Left lung (tissue), 10 donors: ENCODE results near the gene EYA2. TPM values are rescaled to one million over a fixed set of nuclear protein-coding genes. Genes with fewer than 3 reads are reported as not detected.

ENCODE experiments used
- ATAC-seq: fragments of 200-7000 bp; cut with Tn5 transposase; one replicate; pipeline ENCODE4 v1.9.1; 2020; ENCODE audit warnings: moderate library complexity
- DNase-seq, 4 donors: peaks; one replicate each; pipeline ENCODE4 v3.0.0-alpha.2; 2013 to 2020
- H3K27ac ChIP-seq, 2 donors: fragments of 200-600 bp; sonication (generic) in 1 of 2; one replicate each; pipeline versions ENCODE4 v1.5.0 to v1.8.0; 2020 to 2021
- H3K27me3 ChIP-seq, 2 donors: fragments of 200-600 bp; sonication (generic) in 1 of 2; one replicate each; pipeline versions ENCODE4 v1.5.0 to v1.8.0; 2020 to 2021
- H3K36me3 ChIP-seq, 2 donors: fragments of 200-600 bp; sonication (generic) in 1 of 2; one replicate each; pipeline versions ENCODE4 v1.5.0 to v1.8.0; 2020 to 2021
- H3K4me1 ChIP-seq, 2 donors: fragments of 200-600 bp; one replicate each; pipeline ENCODE4 v1.8.0; 2021
- H3K4me3 ChIP-seq, 2 donors: fragments of 200-600 bp; sonication (generic) in 1 of 2; one replicate each; pipeline versions ENCODE4 v1.5.0 to v1.8.0; 2020 to 2021; ENCODE audit warnings: mild to moderate bottlenecking in 1 of 2
- H3K9me3 ChIP-seq, 2 donors: fragments of 200-600 bp; sonication (generic) in 1 of 2; one replicate each; pipeline versions ENCODE4 v1.5.0 to v1.8.0; 2020 to 2021
- CTCF ChIP-seq, 2 donors: fragments of 200-600 bp; sonication (generic) in 1 of 2; IDR thresholded peaks; one replicate each; pipeline versions ENCODE4 v1.5.0 to v1.8.0; 2021; ENCODE audit warnings: antibody characterized with exemption in 2 of 2
- intact Hi-C, 2 donors: fragments of 100-400 bp; cut with DNase I; formaldehyde crosslinking; loops; one replicate each; pipeline versions ENCODE4 v1.11.2 to v1.14.2; 2022
- microRNA-seq, 2 donors: library from miRNA; unstranded; fragments of <30 nt; microRNA quantifications; one replicate each; pipeline ENCODE4, GENCODE V29; 2019
- polyA plus RNA-seq, 6 donors: library from polyadenylated mRNA; unstranded; fragments of 120-200 nt; gene quantifications; one replicate each; pipeline ENCODE4 v1.2.1, GENCODE V29; 2013; ENCODE audit not compliant: insufficient read length in 6 of 6
- total RNA-seq, 2 donors: library from RNA; stranded (reverse); fragmentation: NEBNext Ultra II Directional; extraction: Animal tissue kit (Norgen Biotek cat#: 25700); gene quantifications; one replicate each; pipeline ENCODE4 v1.2.1, GENCODE V29; 2021
- donor health status: DM: no; HTN: yes; CAD: no.
- donor health status: DM: no; HTN: no; CAD: no.

Gene EYA2
- total and polyA plus RNA-seq, 8 donors: 0.77 to 2.3 (median 1.2) TPM

- H3K27ac ChIP-seq: no peak overlapping the region
- peaks cover 0 to 100% of the 10 kb centered on the region in 2 donors for H3K36me3 ChIP-seq
- ATAC-seq (no peak), DNase-seq (no peak)
- no peaks in the 10 kb centered on the region for H3K27me3 ChIP-seq
- H3K9me3 ChIP-seq: no peaks in the 10 kb centered on the region
- H3K4me1 ChIP-seq: no peaks in the 10 kb centered on the region
- intact Hi-C loops: no loop called here
- no peak overlapping the region for H3K4me3 ChIP-seq
- TF ChIP-seq CTCF (IDR thresholded peaks at IDR 0.05): no peak
Observed at GRCh38 chr20:47235111-47235510, 340.5 kb downstream of the EYA2 start.

- no peaks in the 10 kb centered on the region for H3K27me3 ChIP-seq
- intact Hi-C loops: no loop called here
- DNase-seq (no peak), ATAC-seq (no peak)
- H3K36me3 ChIP-seq: peaks cover 0 to 99% of the 10 kb centered on the region in 2 donors
- H3K4me1 ChIP-seq: no peaks in the 10 kb centered on the region
- H3K9me3 ChIP-seq: no peaks in the 10 kb centered on the region
- no peak overlapping the region for H3K27ac ChIP-seq
- no peak for TF ChIP-seq CTCF (IDR thresholded peaks at IDR 0.05)
- no peak overlapping the region for H3K4me3 ChIP-seq
Observed at GRCh38 chr20:47235853-47236638, 341.4 kb downstream of the EYA2 start.

- no peak overlapping the region for H3K27ac ChIP-seq
- no peak for TF ChIP-seq CTCF (IDR thresholded peaks at IDR 0.05)
- no peak overlapping the region for H3K4me3 ChIP-seq
- no peaks in the 10 kb centered on the region for H3K4me1 ChIP-seq
- no peak for ATAC-seq
- no peak for DNase-seq
- H3K36me3 ChIP-seq: peaks cover 0 to 96% of the 10 kb centered on the region in 2 donors
- intact Hi-C loops: no loop called here
- no peaks in the 10 kb centered on the region for H3K9me3 ChIP-seq
- H3K27me3 ChIP-seq: no peaks in the 10 kb centered on the region
Observed at GRCh38 chr20:47236639-47236900, 341.9 kb downstream of the EYA2 start.

GRCh38 chr20:47237715-47238114 lies 343.1 kb downstream of the EYA2 start:
- no peak for TF ChIP-seq CTCF (IDR thresholded peaks at IDR 0.05)
- no peaks in the 10 kb centered on the region for H3K27me3 ChIP-seq
- peaks cover 0 to 94% of the 10 kb centered on the region in 2 donors for H3K36me3 ChIP-seq
- H3K4me3 ChIP-seq: no peak overlapping the region
- H3K27ac ChIP-seq: no peak overlapping the region
- ATAC-seq (no peak), DNase-seq (no peak)
- intact Hi-C loops: no loop called here
- peaks cover 0 to 5% of the 10 kb centered on the region in 2 donors for H3K4me1 ChIP-seq
- H3K9me3 ChIP-seq: no peaks in the 10 kb centered on the region

Small RNA genes within 50 kb of the gene (microRNA-seq; reads per million reads assigned to microRNA genes)
- gene MIR3616: 0.27 to 0.34 reads per million in 2 donors

Other genes with a start within 250 kb of the EYA2 start
- gene SLC13A3, start 243.4 kb upstream of the EYA2 start, total RNA-seq: 1 to 10 TPM; 2.4 to 2.9 TPM
- gene SLC13A3, start 243.4 kb upstream of the EYA2 start, polyA plus RNA-seq: 10 to 100 TPM in 3 of 6 donors, 1 to 10 TPM in 3; 6.1 to 10.4 (median 9.7) TPM
- gene TP53RK, start 205.4 kb upstream of the EYA2 start, total RNA-seq: 10 to 100 TPM in 1 of 2 donors, 1 to 10 TPM in 1; 9.6 to 11.6 TPM
- gene TP53RK, start 205.4 kb upstream of the EYA2 start, polyA plus RNA-seq: 10 to 100 TPM; 12.4 to 19.9 (median 14.8) TPM
- 10 to 100 TPM; 12.9 to 26.1 TPM for gene SLC2A10, start 185.2 kb upstream of the EYA2 start, total RNA-seq
- 10 to 100 TPM; 19.3 to 23.9 (median 21.0) TPM for gene SLC2A10, start 185.2 kb upstream of the EYA2 start, polyA plus RNA-seq